ENCODE measurements around the gene TPPP2. TPM values are rescaled to one million over a fixed set of nuclear protein-coding genes. Genes with fewer than 3 reads are reported as not detected.
"Not testable (repeated sequence)": the region's sequence is repeated elsewhere in the genome, so short reads cannot be mapped to it uniquely, and the experiment has no call there.

Gene TPPP2
- total RNA-seq, 1 donor from 2014 or later, result not detected

GRCh38 chr14:20998139-20998538, 31.9 kb upstream of the TPPP2 start:
- TF ChIP-seq CTCF (IDR thresholded peaks at IDR 0.05; ENCODE audit: unreplicated experiment), result no peak
- Mint-ChIP-seq H3K9me3 (no peaks in the 10 kb centered on the region), H3K36me3 (peaks cover 25% of the 10 kb centered on the region), H3K4me1 (peaks cover 64% of the 10 kb centered on the region), H3K4me3 (peak overlapping the region; percentile 61), H3K27ac (peak overlapping the region; percentile 95), H3K27me3 (ENCODE audit: low read depth) (no peaks in the 10 kb centered on the region)
- no peak for DNase-seq (ENCODE audit: low spot score in 2 of 2, unreplicated experiment in 2 of 2)

DNA sequence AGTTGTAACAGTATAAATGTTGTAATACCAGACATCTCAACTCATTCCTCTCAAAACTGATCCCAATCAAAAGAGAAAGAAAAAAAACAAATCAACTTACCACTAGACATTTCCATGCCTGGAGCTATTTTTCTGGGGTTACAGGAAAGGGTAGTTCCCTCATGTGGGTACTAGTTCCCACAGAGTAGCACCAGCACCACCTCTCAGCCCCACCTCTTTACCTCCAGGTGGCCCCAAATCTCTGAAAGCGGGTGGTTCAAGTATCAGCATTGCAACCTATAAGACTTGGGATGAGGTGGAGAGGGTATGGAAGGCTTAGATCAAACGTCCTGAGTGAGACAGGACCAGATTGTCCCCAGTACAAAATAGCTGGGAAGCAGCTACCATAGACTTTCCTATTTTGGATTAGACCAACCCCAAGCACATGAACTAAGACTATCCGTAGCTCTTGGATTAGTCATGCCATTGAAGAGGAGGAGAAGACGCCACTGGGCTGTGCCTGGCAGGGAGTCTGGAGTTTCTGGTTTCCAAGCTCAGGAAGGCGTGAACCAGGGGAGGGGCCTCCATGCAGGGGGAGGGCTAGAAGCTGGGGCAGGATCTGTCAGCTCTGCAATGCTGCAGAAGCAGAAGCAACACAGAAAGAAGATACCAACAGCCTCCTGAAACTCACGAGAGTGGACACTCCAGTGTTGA, 31.2 kb upstream of the TPPP2 start, which contains the start of gene SLC39A2:
TSS of gene SLC39A2 (plus strand) at position 620 of the 693 bp plus-strand sequence. CDS start 154 bp downstream, outside the sequence.
- Mint-ChIP-seq H3K9me3 (no peaks in the 10 kb centered on the region), H3K4me3 (peak within 1 kb of the TSS; percentile 61), H3K4me1 (peaks cover 71% of the 10 kb centered on the region), H3K36me3 (peaks cover 22% of the 10 kb centered on the region), H3K27ac (peak within 1 kb of the TSS; percentile 95), H3K27me3 (ENCODE audit: low read depth) (no peaks in the 10 kb centered on the region)
- TF ChIP-seq CTCF (IDR thresholded peaks at IDR 0.05; ENCODE audit: unreplicated experiment), result no peak
- peak in 1 of 2 experiments; percentile 53 for DNase-seq (ENCODE audit: low spot score in 2 of 2, unreplicated experiment in 2 of 2)

DNA sequence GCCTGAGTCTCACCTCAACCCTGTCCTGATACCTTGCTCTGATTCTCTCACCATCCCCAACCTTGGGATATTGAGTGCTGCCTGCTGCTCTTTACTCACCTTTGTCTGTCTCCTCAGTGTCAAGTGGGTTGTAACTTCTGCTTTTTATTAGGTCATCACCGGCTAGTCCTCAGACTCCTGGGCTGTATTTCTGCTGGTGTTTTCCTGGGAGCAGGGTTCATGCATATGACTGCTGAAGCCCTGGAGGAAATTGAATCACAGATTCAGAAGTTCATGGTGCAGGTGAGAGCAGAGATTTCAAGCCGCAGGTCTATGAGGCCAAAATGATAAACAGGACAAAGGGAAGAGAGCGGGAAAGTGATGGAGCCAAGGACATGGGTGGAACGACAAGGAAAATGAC, 30.4 kb upstream of the TPPP2 start:
- Mint-ChIP-seq H3K36me3 (peaks cover 16% of the 10 kb centered on the region), H3K4me3 (peak overlapping the region; percentile 61), H3K4me1 (peaks cover 74% of the 10 kb centered on the region), H3K9me3 (no peaks in the 10 kb centered on the region), H3K27ac (peak overlapping the region; percentile 95), H3K27me3 (ENCODE audit: low read depth) (no peaks in the 10 kb centered on the region)
- DNase-seq (ENCODE audit: low spot score in 2 of 2, unreplicated experiment in 2 of 2), result no peak
- TF ChIP-seq CTCF (IDR thresholded peaks at IDR 0.05; ENCODE audit: unreplicated experiment), result no peak

DNA sequence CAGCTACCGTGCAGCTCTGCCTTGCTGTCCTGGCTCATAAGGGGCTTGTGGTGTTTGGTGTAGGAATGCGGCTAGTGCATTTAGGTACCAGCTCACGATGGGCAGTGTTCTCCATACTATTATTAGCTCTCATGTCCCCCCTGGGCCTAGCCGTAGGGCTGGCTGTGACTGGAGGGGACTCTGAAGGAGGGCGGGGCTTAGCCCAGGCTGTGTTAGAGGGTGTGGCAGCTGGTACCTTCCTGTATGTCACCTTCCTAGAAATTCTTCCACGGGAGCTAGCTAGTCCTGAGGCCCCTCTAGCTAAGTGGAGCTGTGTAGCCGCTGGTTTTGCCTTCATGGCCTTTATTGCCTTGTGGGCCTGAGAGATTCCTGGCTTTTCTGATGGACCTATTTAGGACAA, 28.8 kb upstream of the TPPP2 start:
- DNase-seq (ENCODE audit: low spot score in 2 of 2, unreplicated experiment in 2 of 2), result no peak
- Mint-ChIP-seq H3K4me1 (peaks cover 64% of the 10 kb centered on the region), H3K27ac (no peak overlapping the region), H3K36me3 (no peaks in the 10 kb centered on the region), H3K27me3 (ENCODE audit: low read depth) (no peaks in the 10 kb centered on the region), H3K9me3 (no peaks in the 10 kb centered on the region), H3K4me3 (no peak overlapping the region)
- TF ChIP-seq CTCF (IDR thresholded peaks at IDR 0.05; ENCODE audit: unreplicated experiment), result no peak

DNA sequence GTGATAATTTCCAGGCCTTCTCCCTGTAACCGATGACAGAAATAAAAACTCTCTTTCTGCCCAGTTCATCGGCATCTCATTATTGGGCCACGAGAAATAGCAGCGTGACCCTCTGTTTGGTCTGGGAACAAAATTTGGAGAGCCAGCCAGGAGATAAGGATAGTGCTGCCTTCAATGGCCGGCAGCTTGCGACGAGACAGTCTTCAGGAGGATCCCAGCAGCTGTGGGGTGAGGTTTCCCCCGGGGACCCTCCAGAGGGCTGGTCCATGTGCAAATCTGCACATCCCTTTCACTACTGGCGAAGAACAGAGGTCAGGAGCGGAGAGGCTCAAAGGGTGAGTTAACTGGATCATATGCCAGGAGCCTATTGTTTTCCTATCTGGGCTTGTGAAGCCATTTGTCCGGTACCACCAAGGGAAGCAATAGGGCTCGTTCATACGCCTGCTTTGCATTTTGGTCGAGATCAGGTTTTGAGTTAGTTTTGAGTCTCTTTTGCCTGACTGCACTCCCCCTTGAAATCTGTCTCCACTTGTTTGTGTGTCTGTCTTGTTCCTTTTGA, 26.1 kb upstream of the TPPP2 start:
- H3K27ac Mint-ChIP-seq, result peak overlapping the region; percentile 91
- no peak for TF ChIP-seq CTCF (IDR thresholded peaks at IDR 0.05; ENCODE audit: unreplicated experiment)
- no peaks in the 10 kb centered on the region for H3K36me3 Mint-ChIP-seq
- peaks cover 51% of the 10 kb centered on the region for H3K4me1 Mint-ChIP-seq
- no peaks in the 10 kb centered on the region for H3K9me3 Mint-ChIP-seq
- no peaks in the 10 kb centered on the region for H3K27me3 Mint-ChIP-seq (ENCODE audit: low read depth)
- H3K4me3 Mint-ChIP-seq, result peak overlapping the region; percentile 49
- DNase-seq (ENCODE audit: low spot score in 2 of 2, unreplicated experiment in 2 of 2), result no peak

DNA sequence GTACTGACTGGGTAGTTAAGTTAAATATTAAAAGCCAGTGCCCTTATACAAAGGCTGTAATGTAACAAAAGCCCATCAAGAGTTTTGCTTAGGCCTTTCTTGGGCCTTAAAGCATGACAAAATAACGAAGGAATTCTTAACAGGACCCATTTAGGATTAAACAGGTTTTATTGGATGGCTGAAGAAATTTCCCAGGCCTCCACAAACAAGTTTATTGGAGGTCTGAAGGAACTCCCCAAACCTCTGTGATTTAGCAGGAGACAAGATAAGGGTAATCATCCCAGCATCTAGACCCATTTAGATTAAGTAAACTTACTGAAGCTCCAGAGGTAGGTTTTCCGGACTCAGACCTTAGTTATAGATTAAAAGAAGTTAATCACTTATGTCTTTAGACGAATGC, 20.3 kb upstream of the TPPP2 start:
- H3K4me3 Mint-ChIP-seq; H3K27me3 Mint-ChIP-seq (ENCODE audit: low read depth); DNase-seq (ENCODE audit: low spot score in 2 of 2, unreplicated experiment in 2 of 2); H3K9me3 Mint-ChIP-seq; H3K36me3 Mint-ChIP-seq: not testable (repeated sequence)
- H3K4me1 Mint-ChIP-seq, result peaks cover 34% of the 10 kb centered on the region
- H3K27ac Mint-ChIP-seq, result peak overlapping the region; percentile 84

Measured in mesothelial cell of epicardium (in vitro differentiated cells).